Motor neuron (in vitro differentiated cells): ENCODE results near the gene ZBTB16. TPM values are rescaled to one million over a fixed set of nuclear protein-coding genes. Genes with fewer than 3 reads are reported as not detected.
"Not testable (repeated sequence)": the region's sequence is repeated elsewhere in the genome, so short reads cannot be mapped to it uniquely, and the experiment has no call there.

Experiments
- ATAC-seq, 8 experiments: fragments of 200-7000 bp; cut with Tn5 transposase; replicated peaks in 6 of 8; 2 replicates each; pipeline ENCODE4 v1.8.0; 2021; ENCODE audit warnings: mild to moderate bottlenecking in 8 of 8, moderate library complexity in 8 of 8
- H3K27ac ChIP-seq, 2 donors: fragments of 250-450 bp; sonication (Bioruptor Pico); 2 replicates each; pipeline ENCODE4 v1.9.0; 2021; ENCODE audit warnings: antibody characterized with exemption in 2 of 2, mild to moderate bottlenecking in 2 of 2, moderate library complexity in 1 of 2
- H3K4me1 ChIP-seq, 2 donors: fragments of 250-450 bp; sonication (Bioruptor Pico); replicated peaks in 1 of 2; 2 replicates each; pipeline ENCODE4 v1.6.1; 2021; ENCODE audit warnings: antibody characterized with exemption in 2 of 2, mild to moderate bottlenecking in 2 of 2, moderate library complexity in 1 of 2
- H3K4me3 ChIP-seq, 5 donors: fragments of 250-450 bp; sonication (Bioruptor Pico); 2 replicates each; pipeline ENCODE4 v1.9.0; 2021; ENCODE audit warnings: antibody characterized with exemption in 5 of 5, mild to moderate bottlenecking in 5 of 5, moderate library complexity in 4 of 5
- WGBS, 10 experiments: fragments of 450-650 bp; shearing (Covaris generic); methylation state at CpG; one replicate each; pipeline ENCODE4 v1.0.0; 2022; 5-methylcytosine and 5-hydroxymethylcytosine counted together
- in situ Hi-C, 9 experiments: fragments of 400-800 bp; cut with MboI; loops; one replicate each; pipeline ENCODE4 v1.15.0; 2021; ENCODE audit warnings: low sequenced_read_pairs in 9 of 9, low pct_unique_long_range_greater_than_20kb in 2 of 9; ENCODE audit not compliant: unreplicated experiment in 9 of 9
- total RNA-seq, 8 experiments: library from RNA; unstranded; fragments of 300-600 nt; gene quantifications; 2 replicates each; pipeline versions ENCODE4 v1.2.3 to v1.2.4, GENCODE V29; 2022

The ZBTB16 gene
- total RNA-seq, 8 experiments from 2014 or later = 0.07 to 26.6 (median 7.3) TPM; not detected in 1

DNA sequence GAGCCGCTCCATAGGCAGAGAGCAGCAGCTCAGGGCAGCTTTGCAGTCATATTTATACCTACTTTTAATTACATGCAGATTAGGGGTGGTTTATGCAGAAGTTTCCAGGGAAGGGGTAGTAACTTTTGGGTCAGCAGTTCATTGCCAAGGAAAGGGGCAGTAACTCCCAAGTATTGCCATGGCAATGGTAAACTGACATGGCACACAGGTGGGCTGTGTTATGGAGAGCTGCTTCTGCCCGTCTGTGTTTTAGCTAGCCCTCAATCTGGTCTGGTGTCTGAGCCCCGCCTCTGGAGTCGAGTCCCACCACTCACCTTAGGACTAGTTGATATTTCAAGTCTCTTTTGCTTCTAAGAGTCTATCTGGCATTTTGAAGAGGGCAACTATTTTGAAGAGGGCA is 12.2 kb upstream of the ZBTB16 start:
- WGBS, 10 experiments = 0 to 100% (median 53%) methylated on average over 1 to 3 of the region's 4 CpGs; no CpG with 5 or more reads in 6 of the 10 experiments
- peaks cover 10 to 14% of the 10 kb centered on the region in 2 donors for H3K4me1 ChIP-seq
- in situ Hi-C loops = loop anchor here in 4 of 9 experiments (25.0 kb wide), 1 partner anchor 215 kb away; no protein-coding TSS in a partner anchor
- H3K4me3 ChIP-seq = no peak overlapping the region
- H3K27ac ChIP-seq = no peak overlapping the region
- no peak for ATAC-seq

DNA sequence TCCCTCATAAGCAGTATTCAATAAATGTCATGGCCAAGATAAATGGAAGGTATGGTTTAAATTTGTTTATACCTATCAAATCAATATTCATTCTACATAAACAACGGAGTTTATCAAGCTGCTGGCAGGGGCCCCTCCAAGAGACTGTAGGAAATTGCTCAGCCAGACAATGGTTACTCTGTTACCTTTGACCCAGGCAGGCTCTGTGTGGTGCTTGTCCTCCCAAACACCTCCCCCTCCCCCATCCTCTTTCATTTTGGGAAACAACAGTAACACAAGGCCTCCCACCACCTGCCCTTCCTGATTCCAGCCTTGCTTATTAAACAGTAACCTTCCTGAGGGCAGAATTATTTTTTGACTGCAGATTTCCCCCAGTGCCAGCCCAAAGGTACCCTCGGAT is 10.5 kb upstream of the ZBTB16 start:
- H3K4me3 ChIP-seq = no peak overlapping the region
- WGBS, 10 experiments = 31 to 50% (median 50%) methylated on average over 1 to 2 of the region's 2 CpGs; no CpG with 5 or more reads in 5 of the 10 experiments
- no peak overlapping the region for H3K27ac ChIP-seq
- in situ Hi-C loops = loop anchor here in 4 of 9 experiments (25.0 kb wide), 1 partner anchor 213 kb away; no protein-coding TSS in a partner anchor
- ATAC-seq = no peak
- H3K4me1 ChIP-seq = peaks cover 10 to 18% of the 10 kb centered on the region in 2 donors

DNA sequence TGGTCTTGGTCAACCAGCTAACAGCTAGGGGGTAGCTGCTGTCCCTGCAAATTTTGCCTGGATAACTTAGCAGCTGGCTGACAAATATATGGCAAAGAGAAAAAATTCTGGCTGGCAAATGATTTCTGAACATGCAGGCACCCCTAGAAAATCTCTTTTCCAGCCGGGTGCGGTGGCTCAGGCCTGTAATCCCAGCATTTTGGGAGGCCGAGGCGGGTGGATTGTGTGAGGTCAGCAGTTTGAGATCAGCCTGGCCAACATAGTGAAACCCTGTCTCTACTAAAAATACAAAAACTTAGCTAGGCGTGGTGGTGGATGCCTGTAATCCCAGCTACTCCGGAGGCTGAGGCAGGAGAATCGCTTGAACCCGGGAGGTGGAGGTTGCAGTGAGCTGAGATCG is 9.7 kb upstream of the ZBTB16 start:
- not testable (repeated sequence) for H3K4me3 ChIP-seq, ATAC-seq, H3K27ac ChIP-seq
- H3K4me1 ChIP-seq = peaks cover 10 to 18% of the 10 kb centered on the region in 2 donors
- in situ Hi-C loops = loop anchor here in 4 of 9 experiments (25.0 kb wide), 2 partner anchors 113 to 213 kb away; no protein-coding TSS in a partner anchor
- WGBS, 10 experiments = 35 to 100% (median 83%) methylated on average over 1 to 8 of the region's 9 CpGs; no CpG with 5 or more reads in 2 of the 10 experiments

DNA sequence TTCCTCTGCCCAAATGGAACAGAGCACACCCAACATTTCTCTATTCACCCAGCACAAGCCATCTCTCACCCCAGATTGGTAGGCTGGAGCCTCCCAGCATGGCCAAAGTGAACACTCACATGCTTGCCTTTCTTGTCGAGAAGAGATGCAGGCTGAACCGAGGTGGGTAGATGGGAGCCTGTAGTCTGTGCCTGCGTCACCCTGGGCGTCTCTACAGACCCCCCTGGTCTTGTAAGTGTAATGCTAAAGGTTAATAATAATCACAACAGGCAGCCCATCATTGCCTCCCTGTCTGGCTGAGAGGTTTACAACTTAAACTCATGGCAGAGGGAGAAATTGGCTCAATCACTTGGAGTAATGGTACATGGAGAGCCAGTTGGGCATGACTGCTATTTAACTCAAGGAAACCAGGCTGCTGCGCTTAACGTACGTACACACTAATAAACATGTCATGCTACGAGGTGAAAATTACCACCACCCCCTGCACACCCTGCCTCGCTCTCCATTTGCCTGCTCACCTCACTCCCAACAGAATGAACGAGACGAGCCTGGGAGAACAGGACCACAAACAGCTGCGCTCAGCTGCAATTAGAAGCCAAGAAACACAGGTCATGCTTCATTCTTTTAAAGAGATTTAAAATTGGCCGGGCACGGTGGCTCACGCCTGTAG is 9.1 kb upstream of the ZBTB16 start:
- Histone ChIP-seq H3K4me3 (no peak overlapping the region), H3K27ac (no peak overlapping the region), H3K4me1 (peaks cover 10 to 18% of the 10 kb centered on the region in 2 donors)
- in situ Hi-C loops = loop anchor here in 1 of 9 experiments (25.0 kb wide), 1 partner anchor 112 kb away; no protein-coding TSS in a partner anchor
- ATAC-seq = no peak
- 15 to 100% (median 89%) methylated on average over 1 to 12 of the region's 15 CpGs; no CpG with 5 or more reads in 2 of the 10 experiments for WGBS, 10 experiments

DNA sequence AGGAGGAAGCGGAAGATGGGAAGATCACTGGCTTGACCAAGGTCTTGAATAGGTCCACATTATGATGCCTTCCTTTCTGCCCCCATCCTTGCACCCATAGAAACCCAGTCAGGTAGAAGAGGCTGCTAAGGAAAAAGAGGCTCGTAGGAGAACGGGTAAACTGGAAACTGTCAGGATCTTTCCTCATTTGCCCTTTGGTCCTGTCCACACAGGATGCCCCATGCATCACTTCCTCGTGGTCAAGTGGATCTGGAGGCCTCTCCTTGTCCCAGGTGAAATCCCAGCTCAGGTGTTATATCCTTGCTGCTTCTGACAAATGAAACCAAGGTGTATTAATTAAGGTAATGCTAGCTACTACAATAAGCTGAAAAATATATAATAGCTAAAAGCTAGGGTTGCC is 8.0 kb upstream of the ZBTB16 start:
- WGBS, 10 experiments = 0 to 100% (median 80%) methylated on average over 1 to 4 of the region's 4 CpGs; no CpG with 5 or more reads in 1 of the 10 experiments
- Histone ChIP-seq H3K27ac (no peak overlapping the region), H3K4me1 (peaks cover 10 to 18% of the 10 kb centered on the region in 2 donors), H3K4me3 (no peak overlapping the region)
- in situ Hi-C loops = loop anchor here in 1 of 9 experiments (25.0 kb wide), 1 partner anchor 111 kb away; no protein-coding TSS in a partner anchor
- ATAC-seq = no peak

DNA sequence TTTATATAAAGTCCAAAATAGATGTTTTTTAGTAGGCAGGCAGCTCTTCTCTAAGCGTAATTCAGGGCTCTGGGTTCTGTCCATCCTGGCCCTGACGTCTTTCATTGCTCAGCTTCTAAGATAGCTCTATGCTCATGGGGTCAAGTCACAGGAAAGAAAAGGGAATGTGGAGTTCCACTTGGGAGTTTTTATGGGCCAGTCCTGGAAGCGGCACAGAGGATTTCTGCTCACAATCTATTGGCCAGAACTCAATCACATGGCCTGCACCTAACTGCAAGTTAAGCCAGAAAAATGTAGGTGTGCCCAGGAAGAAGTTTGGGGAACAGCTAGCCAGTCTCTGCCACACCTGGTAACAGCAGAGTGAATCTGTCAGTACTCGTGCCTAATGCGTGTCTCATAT is 7.4 kb upstream of the ZBTB16 start:
- WGBS, 10 experiments = 0 to 97% (median 87%) methylated on average over 2 to 5 of the region's 5 CpGs; no CpG with 5 or more reads in 1 of the 10 experiments
- no peak overlapping the region for H3K27ac ChIP-seq
- H3K4me1 ChIP-seq = peaks cover 10 to 19% of the 10 kb centered on the region in 2 donors
- no peak for ATAC-seq
- H3K4me3 ChIP-seq = no peak overlapping the region
- in situ Hi-C loops = loop anchor here in 1 of 9 experiments (25.0 kb wide), 1 partner anchor 110 kb away; no protein-coding TSS in a partner anchor

DNA sequence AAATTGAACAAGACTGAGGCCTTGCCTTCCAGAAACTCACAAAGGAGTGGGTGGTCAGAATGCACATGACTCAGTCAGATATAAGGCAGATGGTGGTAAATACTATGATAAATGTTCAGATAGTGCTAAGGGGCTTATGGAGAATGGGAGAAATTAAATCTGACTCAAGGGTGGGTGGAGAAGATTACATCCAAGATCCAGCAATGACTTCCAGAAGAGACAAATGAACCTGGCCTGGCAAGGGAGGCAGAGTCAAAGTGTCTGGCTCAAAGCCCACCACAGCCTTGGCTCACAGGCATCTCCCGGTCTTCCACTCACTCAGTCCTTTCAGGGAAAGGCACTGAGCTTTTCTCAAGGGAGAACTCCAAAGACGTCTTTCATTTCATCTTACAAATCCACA is 6.1 kb upstream of the ZBTB16 start:
- no peak overlapping the region for H3K4me3 ChIP-seq
- H3K27ac ChIP-seq = no peak overlapping the region
- in situ Hi-C loops = loop anchor here in 1 of 9 experiments (25.0 kb wide), 1 partner anchor 109 kb away; no protein-coding TSS in a partner anchor
- ATAC-seq = no peak
- peaks cover 21 to 29% of the 10 kb centered on the region in 2 donors for H3K4me1 ChIP-seq
- WGBS, 10 experiments = 7 to 100% (median 67%) methylated on average over 1 to 2 of the region's 2 CpGs; no CpG with 5 or more reads in 3 of the 10 experiments

DNA sequence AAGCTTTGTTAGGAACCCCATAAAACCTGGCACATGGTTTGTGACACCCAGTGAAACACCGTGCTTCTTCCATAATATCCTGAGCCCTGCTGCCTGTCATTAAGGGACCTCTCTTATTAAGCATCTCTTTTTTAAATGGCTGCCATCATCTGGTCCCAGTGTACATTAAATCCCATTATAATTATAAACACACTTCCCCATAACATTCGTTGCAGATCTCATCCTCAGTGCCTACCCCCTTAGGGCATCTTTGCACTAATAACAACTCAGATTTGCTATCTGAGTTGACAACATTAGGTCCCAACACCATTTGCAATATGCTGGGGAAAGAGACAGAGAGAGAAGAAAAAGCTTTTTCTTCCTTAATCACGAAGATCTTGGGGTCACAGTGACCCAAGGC is 4.7 kb upstream of the ZBTB16 start:
- H3K4me3 ChIP-seq = no peak overlapping the region
- H3K27ac ChIP-seq = no peak overlapping the region
- ATAC-seq = no peak
- in situ Hi-C loops = loop anchor here in 1 of 9 experiments (25.0 kb wide), 1 partner anchor 107 kb away; no protein-coding TSS in a partner anchor
- peaks cover 18 to 24% of the 10 kb centered on the region in 2 donors for H3K4me1 ChIP-seq
- 14 to 100% (median 78%) methylated on average over 1 to 3 of the region's 3 CpGs; no CpG with 5 or more reads in 1 of the 10 experiments for WGBS, 10 experiments

DNA sequence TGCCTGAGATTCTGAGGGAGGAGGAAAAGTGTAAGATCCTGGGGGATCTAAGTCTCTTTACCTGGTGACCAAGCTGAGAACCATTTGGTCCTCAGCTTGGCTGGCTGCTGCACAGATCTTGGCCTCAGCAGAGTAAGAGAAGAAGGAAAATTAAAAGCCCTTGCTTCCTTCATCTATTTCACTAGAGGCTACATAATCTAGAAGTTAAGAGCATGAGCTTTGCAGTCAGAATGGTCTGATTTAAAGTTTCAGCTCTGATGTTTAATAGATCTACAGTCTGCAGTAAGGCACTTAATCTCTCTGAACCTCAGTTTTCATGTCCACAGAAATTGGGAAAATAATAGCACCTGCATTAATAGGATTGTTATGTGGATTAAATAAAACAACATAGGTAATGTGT is 3.1 kb upstream of the ZBTB16 start:
- H3K4me1 ChIP-seq = peaks cover 18 to 19% of the 10 kb centered on the region in 2 donors
- ATAC-seq = no peak
- no peak overlapping the region for H3K27ac ChIP-seq
- H3K4me3 ChIP-seq = no peak overlapping the region
- in situ Hi-C loops = loop anchor here in 1 of 9 experiments (25.0 kb wide), 1 partner anchor 106 kb away; no protein-coding TSS in a partner anchor

DNA sequence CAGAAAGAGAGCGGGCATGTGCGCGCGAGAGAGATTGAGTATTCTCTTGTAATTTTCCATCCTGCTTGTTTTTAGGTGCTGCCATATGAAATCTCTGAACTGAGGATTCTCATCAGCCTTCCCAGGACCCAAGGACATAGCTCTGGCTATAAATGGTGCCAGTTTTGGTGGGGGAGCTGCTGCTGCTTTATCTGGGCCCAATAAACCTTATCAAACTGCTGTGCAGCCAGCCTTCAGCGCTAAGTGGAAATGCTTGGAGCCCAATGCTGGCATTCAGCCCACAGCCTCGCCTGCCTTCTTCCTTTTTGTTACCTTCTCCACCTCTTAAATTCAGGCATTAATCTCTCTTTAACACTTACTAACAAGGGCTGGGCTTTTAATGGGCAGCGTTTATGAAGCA is 2.4 kb upstream of the ZBTB16 start:
- Histone ChIP-seq H3K27ac (no peak overlapping the region), H3K4me1 (peaks cover 24 to 25% of the 10 kb centered on the region in 2 donors), H3K4me3 (no peak overlapping the region)
- ATAC-seq = no peak
- WGBS, 10 experiments = 76 to 97% (median 88%) methylated on average over 1 to 6 of the region's 7 CpGs; no CpG with 5 or more reads in 2 of the 10 experiments
- in situ Hi-C loops = loop anchor here in 1 of 9 experiments (25.0 kb wide), 1 partner anchor 105 kb away; no protein-coding TSS in a partner anchor

DNA sequence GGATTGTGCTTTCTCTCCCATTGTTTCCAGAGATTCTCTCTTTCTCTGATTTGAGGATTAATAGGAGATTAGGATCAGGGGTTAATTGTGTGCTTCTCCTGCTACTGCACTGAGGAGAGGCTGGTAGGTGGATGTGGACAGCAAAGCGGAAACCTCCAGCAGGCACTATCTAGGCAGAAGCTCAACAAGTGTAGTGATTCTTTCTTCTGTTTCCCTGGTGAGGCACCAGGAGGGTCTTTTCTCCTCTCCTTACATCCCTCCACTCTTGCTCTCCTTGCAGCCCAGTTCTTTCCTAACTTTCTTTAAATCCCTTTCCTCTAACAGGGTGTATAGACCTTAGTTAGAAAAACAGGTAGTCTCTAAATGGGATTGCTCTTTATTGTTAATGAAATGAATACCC is 1.9 kb upstream of the ZBTB16 start:
- peaks cover 27 to 29% of the 10 kb centered on the region in 2 donors for H3K4me1 ChIP-seq
- no peak for ATAC-seq
- in situ Hi-C loops = loop anchor here in 1 of 9 experiments (25.0 kb wide), 1 partner anchor 105 kb away; no protein-coding TSS in a partner anchor
- H3K27ac ChIP-seq = no peak overlapping the region
- H3K4me3 ChIP-seq = no peak overlapping the region
- WGBS, 10 experiments = 40 to 100% (median 50%) methylated on average over 1 of the region's 1 CpG; no CpG with 5 or more reads in 4 of the 10 experiments

DNA sequence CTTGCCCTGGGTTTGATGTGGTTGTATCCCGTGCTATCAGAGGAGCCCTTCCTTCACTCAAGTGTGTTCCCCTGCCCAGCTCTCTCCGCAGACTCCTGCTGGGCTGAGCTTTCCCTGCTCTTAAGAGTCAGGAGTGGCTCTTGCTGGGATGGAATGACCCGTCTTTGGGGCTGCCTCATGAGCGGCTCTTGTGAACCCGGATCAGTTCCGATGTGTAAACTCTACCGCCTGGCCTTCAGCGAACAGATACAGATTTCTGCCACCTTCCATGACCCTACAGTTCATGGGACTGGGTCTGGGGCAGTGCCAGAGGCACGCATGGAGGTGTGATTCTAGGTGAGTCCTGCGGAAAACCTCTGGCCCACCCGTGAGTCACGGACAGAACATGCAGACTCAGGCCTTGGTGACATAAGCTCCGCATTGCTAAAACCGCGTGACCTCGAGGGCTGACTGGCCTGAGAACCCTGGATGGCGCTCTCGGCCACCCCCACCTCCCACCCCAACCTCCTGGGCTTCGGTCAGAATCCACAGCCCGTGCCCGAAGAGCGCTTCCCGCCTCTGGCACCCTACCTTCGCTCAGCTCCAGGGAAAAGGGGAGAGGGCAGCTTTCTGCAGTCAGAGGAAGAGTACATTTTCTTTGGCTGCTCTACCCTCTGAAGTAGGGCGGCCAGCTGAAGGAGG is 1.3 kb upstream of the ZBTB16 start:
- WGBS, 10 experiments = 40 to 80% (median 65%) methylated on average over 1 to 11 of the region's 25 CpGs; no CpG with 5 or more reads in 6 of the 10 experiments
- ATAC-seq = no peak
- H3K27ac ChIP-seq = no peak overlapping the region
- H3K4me1 ChIP-seq = peaks cover 30 to 35% of the 10 kb centered on the region in 2 donors
- in situ Hi-C loops = loop anchor here in 1 of 9 experiments (25.0 kb wide), 1 partner anchor 104 kb away; no protein-coding TSS in a partner anchor
- peak overlapping the region in 1 of 5 donors; percentile 58 for H3K4me3 ChIP-seq
